H1 (cell line): ENCODE measurements around the gene SPDYE4. TPM values are rescaled to one million over a fixed set of nuclear protein-coding genes. Genes with fewer than 3 reads are reported as not detected.
A peak's percentile ranks its signal among the peaks of the same experiment; 100 is the strongest.

Source experiments
- BRCA1 ChIP-seq: IDR thresholded peaks from 2 replicates; pipeline ENCODE4 v1.6.1; 2012; ENCODE audit warnings: low read depth, low read length, improper control_type of control experiment
- CBX5 ChIP-seq: fragments of 300-800, 300-1000 bp; sonication (generic); IDR thresholded peaks from 2 replicates; pipeline ENCODE4 v1.7.1; 2016; ENCODE audit warnings: antibody characterized with exemption, low read length, low read depth
- EP300 ChIP-seq, 2 experiments: IDR thresholded peaks; 1 replicate in 1 of 2; 2 replicates in 1 of 2; pipeline ENCODE4 v1.6.1; 2011 to 2012; ENCODE audit warnings: low read depth in 2 of 2, low read length in 2 of 2, mild to moderate bottlenecking in 2 of 2, borderline replicate concordance in 1 of 2, inconsistent platforms in 1 of 2, moderate library complexity in 1 of 2
- EZH2 ChIP-seq: fragments of 200-600 bp; sonication (generic); IDR thresholded peaks from 2 replicates; pipeline ENCODE4 v1.7.1; 2012; ENCODE audit warnings: low read depth, mild to moderate bottlenecking, moderate library complexity, low read length, inconsistent platforms; ENCODE audit not compliant: severe bottlenecking
- FOSL1 ChIP-seq: IDR thresholded peaks from 2 replicates; pipeline ENCODE4 v1.6.1; 2011; ENCODE audit warnings: mild to moderate bottlenecking, low read depth, low read length, moderate library complexity; ENCODE audit not compliant: insufficient read depth
- KDM4A ChIP-seq: IDR thresholded peaks from one replicate; pipeline ENCODE4 v1.7.1; 2012; ENCODE audit warnings: low read depth, mild to moderate bottlenecking, moderate library complexity, low read length, inconsistent platforms; ENCODE audit not compliant: severe bottlenecking
- NANOG ChIP-seq: IDR thresholded peaks from 2 replicates; pipeline ENCODE4 v1.6.1; 2011; ENCODE audit warnings: low read length, low read depth, mild to moderate bottlenecking, inconsistent platforms; ENCODE audit not compliant: insufficient read depth, poor library complexity, severe bottlenecking
- NRF1 ChIP-seq: IDR thresholded peaks from 2 replicates; pipeline ENCODE4 v1.6.1; 2011; ENCODE audit warnings: mild to moderate bottlenecking, low read depth, low read length, improper control_type of control experiment
- PHF8 ChIP-seq: fragments of 200-600 bp; sonication (generic); conservative IDR thresholded peaks from 2 replicates; pipeline ENCODE4 v1.7.1; 2012; ENCODE audit warnings: low read depth, mild to moderate bottlenecking, inconsistent platforms, low read length, moderate library complexity
- POLR2AphosphoS5 ChIP-seq: IDR thresholded peaks from 2 replicates; pipeline ENCODE4 v1.6.1; 2011; ENCODE audit warnings: low read depth, low read length
- RAD21 ChIP-seq, 2 experiments: IDR thresholded peaks in 1 of 2; conservative IDR thresholded peaks in 1 of 2; 2 replicates each; pipeline ENCODE4 v1.6.1; 2011; ENCODE audit warnings: low read depth in 2 of 2, low read length in 2 of 2, improper control_type of control experiment in 1 of 2, inconsistent platforms in 1 of 2, mild to moderate bottlenecking in 1 of 2, moderate library complexity in 1 of 2
- SIX5 ChIP-seq: IDR thresholded peaks from 2 replicates; pipeline ENCODE4 v1.6.1; 2011; ENCODE audit warnings: mild to moderate bottlenecking, low read depth, low read length
- SP1 ChIP-seq: IDR thresholded peaks from 2 replicates; pipeline ENCODE4 v1.6.1; 2011; ENCODE audit warnings: low read depth, low read length
- SP2 ChIP-seq: IDR thresholded peaks from 2 replicates; pipeline ENCODE4 v1.6.1; 2012; ENCODE audit warnings: mild to moderate bottlenecking, low read length, inconsistent platforms
- TAF7 ChIP-seq: optimal IDR thresholded peaks from 2 replicates; pipeline ENCODE3; 2011; ENCODE audit warnings: low read depth, mild to moderate bottlenecking, inconsistent platforms, low read length, moderate library complexity, borderline replicate concordance
- TBP ChIP-seq: IDR thresholded peaks from 2 replicates; pipeline ENCODE4 v1.6.1; 2011; ENCODE audit warnings: low read depth, low read length, improper control_type of control experiment
- TCF12 ChIP-seq: IDR thresholded peaks from 2 replicates; pipeline ENCODE4 v1.6.1; 2011; ENCODE audit warnings: low read depth, mild to moderate bottlenecking, low read length
- YY1 ChIP-seq: IDR thresholded peaks from 2 replicates; pipeline ENCODE4 v1.6.1; 2011; ENCODE audit warnings: low read depth, mild to moderate bottlenecking, low read length
- polyA plus RNA-seq, 7 experiments: library from polyadenylated mRNA; depleted of rRNA in 3 of 7; stranded (reverse) in 5 of 7; unstranded in 2 of 7; fragments of >200 nt in 5 of 7; fragments of 200-250 nt in 2 of 7; gene quantifications; 1 replicate in 5 of 7; 2 replicates in 1 of 7; 4 replicates in 1 of 7; pipeline versions ENCODE4 v1.2.1 to v1.2.3, GENCODE V29; 2011 to 2013; ENCODE audit warnings: missing spikeins in 2 of 7, mixed read lengths in 2 of 7
- total RNA-seq: library from RNA; stranded (reverse); fragmentation: NEBNext Ultra II Directional; extraction: Animal tissue kit (Norgen Biotek cat#: 25700); gene quantifications from 2 replicates; pipeline ENCODE4 v1.2.1, GENCODE V29; 2021
- TF ChIP-seq, protein P1 (sequence below), 3 experiments: IDR thresholded peaks; 1 replicate in 2 of 3; 2 replicates in 1 of 3; pipeline versions ENCODE4 v1.5.1 to v1.6.1; 2011; ENCODE audit warnings: low read length in 3 of 3, mild to moderate bottlenecking in 3 of 3, inconsistent platforms in 2 of 3, low read depth in 1 of 3, moderate library complexity in 1 of 3; ENCODE audit not compliant: insufficient read depth in 1 of 3; ENCODE audit errors: control extremely low read depth in 1 of 3
- TF ChIP-seq, protein P2 (sequence below): IDR thresholded peaks from 2 replicates; pipeline ENCODE4 v1.6.1; 2012; ENCODE audit warnings: inconsistent platforms

SPDYE4 gene
- total and polyA plus RNA-seq, 2 of the 8 experiments (the other 6 are each of a cell fraction or from before 2014, with no cell fraction given), result not detected

DNA sequence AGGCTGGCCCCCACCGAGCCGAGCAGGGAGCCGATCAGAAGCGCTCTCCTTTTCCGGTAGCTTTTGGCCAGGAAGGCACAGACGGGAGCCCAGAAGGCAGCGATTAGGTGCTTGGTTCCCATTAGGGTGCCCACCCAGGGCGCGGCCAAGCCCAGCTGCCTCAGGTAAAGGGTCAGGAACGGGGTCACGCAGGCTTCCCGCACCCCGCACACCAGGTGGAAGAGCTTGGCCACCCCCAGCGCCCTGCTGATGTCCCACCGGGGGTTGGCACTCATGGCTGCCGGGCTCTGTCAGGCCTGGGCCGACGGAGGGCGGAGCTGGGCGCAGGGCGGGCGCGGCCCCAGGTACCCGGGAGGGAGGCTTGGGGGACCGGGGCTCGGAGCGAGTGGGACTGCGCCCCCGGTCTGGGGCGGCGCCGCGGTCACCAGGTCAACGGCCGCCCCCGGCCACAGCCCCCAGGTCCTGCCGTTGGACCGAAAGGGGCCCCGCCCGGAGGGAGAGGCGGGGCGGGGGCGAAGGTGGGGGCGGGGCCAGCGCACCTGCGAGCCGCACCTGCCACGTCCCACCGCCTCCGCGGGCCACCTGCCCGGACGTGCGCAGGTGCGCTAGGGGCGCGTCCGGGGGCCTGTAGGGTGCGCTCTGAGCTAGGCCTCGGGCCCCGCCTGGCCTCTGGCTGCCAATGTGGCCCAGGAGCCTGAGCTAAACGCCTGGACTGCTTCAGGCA, 40.7 kb upstream of the SPDYE4 start, which contains the start of gene MFSD6L (continued):
- TF ChIP-seq, protein P1, sequence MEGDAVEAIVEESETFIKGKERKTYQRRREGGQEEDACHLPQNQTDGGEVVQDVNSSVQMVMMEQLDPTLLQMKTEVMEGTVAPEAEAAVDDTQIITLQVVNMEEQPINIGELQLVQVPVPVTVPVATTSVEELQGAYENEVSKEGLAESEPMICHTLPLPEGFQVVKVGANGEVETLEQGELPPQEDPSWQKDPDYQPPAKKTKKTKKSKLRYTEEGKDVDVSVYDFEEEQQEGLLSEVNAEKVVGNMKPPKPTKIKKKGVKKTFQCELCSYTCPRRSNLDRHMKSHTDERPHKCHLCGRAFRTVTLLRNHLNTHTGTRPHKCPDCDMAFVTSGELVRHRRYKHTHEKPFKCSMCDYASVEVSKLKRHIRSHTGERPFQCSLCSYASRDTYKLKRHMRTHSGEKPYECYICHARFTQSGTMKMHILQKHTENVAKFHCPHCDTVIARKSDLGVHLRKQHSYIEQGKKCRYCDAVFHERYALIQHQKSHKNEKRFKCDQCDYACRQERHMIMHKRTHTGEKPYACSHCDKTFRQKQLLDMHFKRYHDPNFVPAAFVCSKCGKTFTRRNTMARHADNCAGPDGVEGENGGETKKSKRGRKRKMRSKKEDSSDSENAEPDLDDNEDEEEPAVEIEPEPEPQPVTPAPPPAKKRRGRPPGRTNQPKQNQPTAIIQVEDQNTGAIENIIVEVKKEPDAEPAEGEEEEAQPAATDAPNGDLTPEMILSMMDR (IDR thresholded peaks at IDR 0.05; ENCODE audit: control extremely low read depth in 1 of 3, insufficient read depth in 1 of 3, low read depth in 1 of 3, low read length in 3 of 3), result peak; percentile 40 to 64 (median 47)
- 0 out of 3 replicates have a peak, but pooled peaks of 1 of the 2 experiments have one; percentile 49 for TF ChIP-seq EP300 (IDR thresholded peaks at IDR 0.05; ENCODE audit: borderline replicate concordance in 1 of 2, low read depth in 2 of 2, low read length in 2 of 2)
- TF ChIP-seq RAD21 (IDR thresholded peaks at IDR 0.05 in 1 of 2, conservative IDR thresholded peaks at IDR 0.05 in 1 of 2; ENCODE audit: low read depth in 2 of 2, low read length in 2 of 2), result peak; percentile 64 to 72
- no peak for TF ChIP-seq NANOG
- TF ChIP-seq TCF12, result peak; percentile 94
- no peak for TF ChIP-seq EZH2
- peak; percentile 49; the same call in 1 of the 2 replicates for TF ChIP-seq PHF8
- TF ChIP-seq SIX5, result no peak
- no peak for TF ChIP-seq CBX5
- TF ChIP-seq TAF7, result no peak
- no peak for TF ChIP-seq FOSL1
- peak; percentile 42; the same call in 1 of the 2 replicates for TF ChIP-seq TBP
- no peak for TF ChIP-seq POLR2AphosphoS5
- 0 out of 2 replicates have a peak, but pooled peaks have one; percentile 9 for TF ChIP-seq SP1
- peak; percentile 57 for TF ChIP-seq KDM4A
- peak; percentile 20; the same call in 1 of the 2 replicates for TF ChIP-seq NRF1
- TF ChIP-seq, protein P2, sequence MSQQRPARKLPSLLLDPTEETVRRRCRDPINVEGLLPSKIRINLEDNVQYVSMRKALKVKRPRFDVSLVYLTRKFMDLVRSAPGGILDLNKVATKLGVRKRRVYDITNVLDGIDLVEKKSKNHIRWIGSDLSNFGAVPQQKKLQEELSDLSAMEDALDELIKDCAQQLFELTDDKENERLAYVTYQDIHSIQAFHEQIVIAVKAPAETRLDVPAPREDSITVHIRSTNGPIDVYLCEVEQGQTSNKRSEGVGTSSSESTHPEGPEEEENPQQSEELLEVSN, result peak; percentile 52; the same call in 1 of the 2 replicates
- TF ChIP-seq YY1, result 0 out of 2 replicates have a peak, but pooled peaks have one; percentile 32
- no peak for TF ChIP-seq SP2
- no peak for TF ChIP-seq BRCA1
